K562 (cell line): ENCODE results near the gene COP1. TPM values are rescaled to one million over a fixed set of nuclear protein-coding genes. Genes with fewer than 3 reads are reported as not detected.
A peak's percentile ranks its signal among the peaks of the same experiment; 100 is the strongest.

ENCODE experiments used
- HNRNPLL ChIP-seq: fragments of 200-400 bp; formaldehyde crosslinking; IDR thresholded peaks from 2 replicates; pipeline ENCODE4 v1.6.1; 2017; ENCODE audit warnings: low read length, low read depth, mild to moderate bottlenecking; ENCODE audit not compliant: poor library complexity, severe bottlenecking
- MAFK ChIP-seq: IDR thresholded peaks from 2 replicates; pipeline ENCODE4 v1.6.1; 2011; ENCODE audit warnings: low read length, improper control_type of control experiment
- PPARD ChIP-seq: fragments of 250-450 bp; sonication (Bioruptor Pico); IDR thresholded peaks from 2 replicates; pipeline ENCODE4 v1.8.0; 2022; ENCODE audit warnings: inconsistent platforms, mild to moderate bottlenecking, moderate library complexity
- SAFB2 ChIP-seq: fragments of 200-400 bp; formaldehyde crosslinking; IDR thresholded peaks from 2 replicates; pipeline ENCODE4 v1.6.1; 2018; ENCODE audit warnings: borderline replicate concordance, low read length, low read depth, moderate library complexity; ENCODE audit not compliant: severe bottlenecking
- SETDB1 ChIP-seq: IDR thresholded peaks from one replicate; pipeline ENCODE4 v1.6.1; 2012; ENCODE audit warnings: low read length, control low read depth, inconsistent platforms
- SREBF2 ChIP-seq: sonication (generic); formaldehyde crosslinking; IDR thresholded peaks from 2 replicates; pipeline ENCODE4 v1.4.0; 2020; ENCODE audit warnings: mild to moderate bottlenecking, missing genetic modification reagents
- ZFP1 ChIP-seq: fragments of 450-650 bp; formaldehyde crosslinking; IDR thresholded peaks from 2 replicates; pipeline ENCODE4 v1.4.0; 2020; ENCODE audit warnings: mild to moderate bottlenecking, mixed read lengths
- polyA plus RNA-seq, 8 experiments: library from polyadenylated mRNA; depleted of rRNA in 4 of 8; stranded (reverse) in 5 of 8; unstranded in 3 of 8; fragments of >200 nt; fragmentation: Nextera tagmentation in 2 of 8; fragmentation: Illumina TruSeq in 1 of 8; extraction: Ambion mirVana in 2 of 8; extraction: Trizol in 1 of 8; gene quantifications; 2 replicates each; pipeline versions ENCODE4 v1.2.1 to v1.2.3, GENCODE V29; 2011 to 2014; ENCODE audit warnings: inconsistent platforms in 1 of 8, missing spikeins in 1 of 8
- total RNA-seq, 7 experiments: library from RNA; depleted of rRNA in 6 of 7; stranded (reverse); fragments of >200 nt in 6 of 7; fragmentation: Illumina TruSeq in 2 of 7; extraction: Trizol in 2 of 7; gene quantifications; 2 replicates each; pipeline versions ENCODE4 v1.2.1 to v1.2.3, GENCODE V29; 2011 to 2021; ENCODE audit warnings: low replicate concordance in 1 of 7
- TF ChIP-seq, protein P1 (sequence below): sonication (generic); formaldehyde crosslinking; IDR thresholded peaks from 2 replicates; pipeline ENCODE4 v1.8.0; 2023; ENCODE audit warnings: missing genetic modification reagents, mild to moderate bottlenecking, borderline replicate concordance

COP1 gene
- total and polyA plus RNA-seq, 9 of the 15 experiments (the other 6 are each of a cell fraction or from before 2014, with no cell fraction given) = 25.8 to 77.7 (median 58.6) TPM

DNA sequence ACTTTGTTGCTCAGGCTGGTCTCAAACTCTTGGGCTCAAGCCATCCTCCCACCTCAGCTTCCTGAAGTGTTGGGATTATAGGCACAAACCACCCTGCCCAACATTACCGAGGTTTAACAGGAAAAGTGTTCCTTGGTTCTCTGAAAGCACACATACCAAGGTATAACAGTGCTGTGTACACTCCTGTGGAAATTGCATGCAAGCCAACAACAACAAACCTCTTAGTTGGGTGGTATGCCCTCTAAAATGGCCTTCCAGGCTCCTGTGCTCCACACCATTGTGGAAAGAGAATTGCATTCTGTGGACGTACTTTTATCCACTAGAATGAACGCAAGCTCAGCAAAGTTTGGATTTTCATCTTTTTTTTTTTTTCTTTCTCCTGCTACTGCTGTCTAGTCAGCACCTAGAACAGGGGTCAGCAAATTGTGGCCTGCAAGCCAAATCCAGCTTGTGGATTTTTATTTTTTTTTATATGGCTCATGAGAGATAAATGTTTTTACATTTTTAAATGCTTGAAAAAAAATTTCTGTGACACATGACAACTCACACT, 271.4 kb downstream of the COP1 start (continued):
- TF ChIP-seq ZFP1 (no peak), SAFB2 (no peak), SETDB1 (no peak), SREBF2 (CRISPR knock-in tag) (no peak), MAFK (0 out of 2 replicates have a peak, but pooled peaks have one; percentile 11), HNRNPLL (no peak), PPARD (CRISPR knock-in tag) (no peak)
- TF ChIP-seq, protein P1, sequence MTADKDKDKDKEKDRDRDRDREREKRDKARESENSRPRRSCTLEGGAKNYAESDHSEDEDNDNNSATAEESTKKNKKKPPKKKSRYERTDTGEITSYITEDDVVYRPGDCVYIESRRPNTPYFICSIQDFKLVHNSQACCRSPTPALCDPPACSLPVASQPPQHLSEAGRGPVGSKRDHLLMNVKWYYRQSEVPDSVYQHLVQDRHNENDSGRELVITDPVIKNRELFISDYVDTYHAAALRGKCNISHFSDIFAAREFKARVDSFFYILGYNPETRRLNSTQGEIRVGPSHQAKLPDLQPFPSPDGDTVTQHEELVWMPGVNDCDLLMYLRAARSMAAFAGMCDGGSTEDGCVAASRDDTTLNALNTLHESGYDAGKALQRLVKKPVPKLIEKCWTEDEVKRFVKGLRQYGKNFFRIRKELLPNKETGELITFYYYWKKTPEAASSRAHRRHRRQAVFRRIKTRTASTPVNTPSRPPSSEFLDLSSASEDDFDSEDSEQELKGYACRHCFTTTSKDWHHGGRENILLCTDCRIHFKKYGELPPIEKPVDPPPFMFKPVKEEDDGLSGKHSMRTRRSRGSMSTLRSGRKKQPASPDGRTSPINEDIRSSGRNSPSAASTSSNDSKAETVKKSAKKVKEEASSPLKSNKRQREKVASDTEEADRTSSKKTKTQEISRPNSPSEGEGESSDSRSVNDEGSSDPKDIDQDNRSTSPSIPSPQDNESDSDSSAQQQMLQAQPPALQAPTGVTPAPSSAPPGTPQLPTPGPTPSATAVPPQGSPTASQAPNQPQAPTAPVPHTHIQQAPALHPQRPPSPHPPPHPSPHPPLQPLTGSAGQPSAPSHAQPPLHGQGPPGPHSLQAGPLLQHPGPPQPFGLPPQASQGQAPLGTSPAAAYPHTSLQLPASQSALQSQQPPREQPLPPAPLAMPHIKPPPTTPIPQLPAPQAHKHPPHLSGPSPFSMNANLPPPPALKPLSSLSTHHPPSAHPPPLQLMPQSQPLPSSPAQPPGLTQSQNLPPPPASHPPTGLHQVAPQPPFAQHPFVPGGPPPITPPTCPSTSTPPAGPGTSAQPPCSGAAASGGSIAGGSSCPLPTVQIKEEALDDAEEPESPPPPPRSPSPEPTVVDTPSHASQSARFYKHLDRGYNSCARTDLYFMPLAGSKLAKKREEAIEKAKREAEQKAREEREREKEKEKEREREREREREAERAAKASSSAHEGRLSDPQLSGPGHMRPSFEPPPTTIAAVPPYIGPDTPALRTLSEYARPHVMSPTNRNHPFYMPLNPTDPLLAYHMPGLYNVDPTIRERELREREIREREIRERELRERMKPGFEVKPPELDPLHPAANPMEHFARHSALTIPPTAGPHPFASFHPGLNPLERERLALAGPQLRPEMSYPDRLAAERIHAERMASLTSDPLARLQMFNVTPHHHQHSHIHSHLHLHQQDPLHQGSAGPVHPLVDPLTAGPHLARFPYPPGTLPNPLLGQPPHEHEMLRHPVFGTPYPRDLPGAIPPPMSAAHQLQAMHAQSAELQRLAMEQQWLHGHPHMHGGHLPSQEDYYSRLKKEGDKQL (CRISPR knock-in tag) = no peak
